Fibroblast of lung (primary cell): Measurements from ENCODE around the gene SLC9A3.

Experiments
- EZH2 ChIP-seq: IDR thresholded peaks from 2 replicates; pipeline ENCODE4 v1.5.1; 2012; ENCODE audit warnings: low read length, control low read depth, mild to moderate bottlenecking; ENCODE audit errors: missing control alignments
- TF ChIP-seq, protein P1 (sequence below), 2 donors: IDR thresholded peaks in 1 of 2; conservative IDR thresholded peaks in 1 of 2; 1 replicate in 1 of 2; 2 replicates in 1 of 2; pipeline ENCODE4 v1.5.1; 2011 to 2012; ENCODE audit warnings: low read length in 2 of 2, control low read depth in 1 of 2, inconsistent platforms in 1 of 2, low read depth in 1 of 2, mild to moderate bottlenecking in 1 of 2

- TF ChIP-seq EZH2: no peak
- TF ChIP-seq, protein P1, sequence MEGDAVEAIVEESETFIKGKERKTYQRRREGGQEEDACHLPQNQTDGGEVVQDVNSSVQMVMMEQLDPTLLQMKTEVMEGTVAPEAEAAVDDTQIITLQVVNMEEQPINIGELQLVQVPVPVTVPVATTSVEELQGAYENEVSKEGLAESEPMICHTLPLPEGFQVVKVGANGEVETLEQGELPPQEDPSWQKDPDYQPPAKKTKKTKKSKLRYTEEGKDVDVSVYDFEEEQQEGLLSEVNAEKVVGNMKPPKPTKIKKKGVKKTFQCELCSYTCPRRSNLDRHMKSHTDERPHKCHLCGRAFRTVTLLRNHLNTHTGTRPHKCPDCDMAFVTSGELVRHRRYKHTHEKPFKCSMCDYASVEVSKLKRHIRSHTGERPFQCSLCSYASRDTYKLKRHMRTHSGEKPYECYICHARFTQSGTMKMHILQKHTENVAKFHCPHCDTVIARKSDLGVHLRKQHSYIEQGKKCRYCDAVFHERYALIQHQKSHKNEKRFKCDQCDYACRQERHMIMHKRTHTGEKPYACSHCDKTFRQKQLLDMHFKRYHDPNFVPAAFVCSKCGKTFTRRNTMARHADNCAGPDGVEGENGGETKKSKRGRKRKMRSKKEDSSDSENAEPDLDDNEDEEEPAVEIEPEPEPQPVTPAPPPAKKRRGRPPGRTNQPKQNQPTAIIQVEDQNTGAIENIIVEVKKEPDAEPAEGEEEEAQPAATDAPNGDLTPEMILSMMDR (conservative IDR thresholded peaks at IDR 0.05 in 1 of 2, IDR thresholded peaks at IDR 0.05 in 1 of 2; ENCODE audit: low read depth in 1 of 2, low read length in 2 of 2): no peak
Measured at GRCh38 chr5:447501-447900, 76.7 kb downstream of the SLC9A3 start.
